ENCODE results near the gene CAMK2B.

CAMK2B gene

GRCh38 chr7:44293561-44294324, 31.7 kb downstream of the CAMK2B start:
- Mint-ChIP-seq H3K4me1 (peaks cover 29% of the 10 kb centered on the region), H3K27ac (no peak overlapping the region), H3K9me3 (no peaks in the 10 kb centered on the region), H3K36me3 (ENCODE audit: low read depth) (no peaks in the 10 kb centered on the region), H3K27me3 (ENCODE audit: low read depth, poor library complexity) (peaks cover 35% of the 10 kb centered on the region), H3K4me3 (no peak overlapping the region)
- TF ChIP-seq, protein P1, sequence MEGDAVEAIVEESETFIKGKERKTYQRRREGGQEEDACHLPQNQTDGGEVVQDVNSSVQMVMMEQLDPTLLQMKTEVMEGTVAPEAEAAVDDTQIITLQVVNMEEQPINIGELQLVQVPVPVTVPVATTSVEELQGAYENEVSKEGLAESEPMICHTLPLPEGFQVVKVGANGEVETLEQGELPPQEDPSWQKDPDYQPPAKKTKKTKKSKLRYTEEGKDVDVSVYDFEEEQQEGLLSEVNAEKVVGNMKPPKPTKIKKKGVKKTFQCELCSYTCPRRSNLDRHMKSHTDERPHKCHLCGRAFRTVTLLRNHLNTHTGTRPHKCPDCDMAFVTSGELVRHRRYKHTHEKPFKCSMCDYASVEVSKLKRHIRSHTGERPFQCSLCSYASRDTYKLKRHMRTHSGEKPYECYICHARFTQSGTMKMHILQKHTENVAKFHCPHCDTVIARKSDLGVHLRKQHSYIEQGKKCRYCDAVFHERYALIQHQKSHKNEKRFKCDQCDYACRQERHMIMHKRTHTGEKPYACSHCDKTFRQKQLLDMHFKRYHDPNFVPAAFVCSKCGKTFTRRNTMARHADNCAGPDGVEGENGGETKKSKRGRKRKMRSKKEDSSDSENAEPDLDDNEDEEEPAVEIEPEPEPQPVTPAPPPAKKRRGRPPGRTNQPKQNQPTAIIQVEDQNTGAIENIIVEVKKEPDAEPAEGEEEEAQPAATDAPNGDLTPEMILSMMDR (IDR thresholded peaks at IDR 0.05), result no peak
- DNase-seq, result peak; percentile 36

GRCh38 chr7:44292876-44293560, 32.4 kb downstream of the CAMK2B start:
- TF ChIP-seq, protein P1 (IDR thresholded peaks at IDR 0.05), result no peak
- Mint-ChIP-seq H3K4me3 (no peak overlapping the region), H3K4me1 (peaks cover 33% of the 10 kb centered on the region), H3K9me3 (no peaks in the 10 kb centered on the region), H3K27me3 (ENCODE audit: low read depth, poor library complexity) (peaks cover 29% of the 10 kb centered on the region), H3K36me3 (ENCODE audit: low read depth) (no peaks in the 10 kb centered on the region), H3K27ac (no peak overlapping the region)
- DNase-seq, result peak; percentile 1

DNA sequence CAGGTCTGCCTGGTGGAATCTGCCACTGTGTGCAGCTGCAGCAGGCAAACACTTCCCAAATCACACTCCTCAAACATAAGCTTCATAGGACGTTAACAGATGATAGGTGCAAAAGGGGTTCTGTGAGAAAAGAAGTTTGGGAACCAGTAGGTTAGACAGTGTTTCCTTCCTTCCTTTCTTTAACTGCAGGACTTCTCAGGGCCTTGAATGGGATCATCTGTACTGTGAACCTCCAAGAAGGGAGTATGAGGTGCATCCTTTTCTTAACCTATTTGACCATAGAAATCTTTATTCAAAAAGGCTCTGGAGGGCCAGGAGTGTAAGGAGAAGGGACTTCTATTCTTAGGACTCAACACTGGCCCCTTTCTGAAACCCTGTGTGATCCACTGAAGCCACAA, 33.0 kb downstream of the CAMK2B start:
- DNase-seq, result no peak

DNA sequence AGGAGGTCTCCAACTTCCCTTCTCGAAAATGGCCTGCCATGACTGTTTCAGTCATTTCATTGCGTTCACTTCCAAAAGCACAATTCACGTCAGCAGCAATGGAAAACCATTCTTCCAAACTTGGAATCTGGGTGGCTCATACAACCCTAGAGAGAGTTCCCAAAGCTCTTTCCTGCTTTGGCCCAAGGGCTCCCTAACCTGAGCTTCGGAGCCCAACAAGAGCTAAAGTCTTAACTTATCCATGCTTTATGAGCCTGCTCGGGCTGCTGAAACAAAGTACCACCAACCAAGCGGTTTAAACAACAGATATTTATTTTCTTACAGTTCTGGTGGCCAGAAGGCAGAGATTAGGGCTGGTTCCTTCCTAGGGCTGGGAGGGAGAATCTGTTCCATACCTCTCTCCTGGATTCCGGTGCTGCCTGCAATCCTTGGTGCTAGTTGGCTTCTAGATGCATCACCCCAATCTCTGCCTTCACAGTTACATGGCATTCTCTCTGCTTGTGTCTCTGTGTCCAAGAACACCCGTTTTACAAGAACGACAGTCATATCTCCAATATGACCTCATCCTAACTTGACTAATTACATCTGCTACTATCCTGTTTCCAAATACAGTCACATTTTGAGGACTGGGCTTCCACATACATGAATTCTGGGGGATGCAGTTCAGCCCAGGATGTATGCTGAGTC, 33.5 kb downstream of the CAMK2B start:
- TF ChIP-seq, protein P1 (IDR thresholded peaks at IDR 0.05), result no peak
- Mint-ChIP-seq H3K27me3 (ENCODE audit: low read depth, poor library complexity) (peaks cover 19% of the 10 kb centered on the region), H3K9me3 (no peaks in the 10 kb centered on the region), H3K36me3 (ENCODE audit: low read depth) (no peaks in the 10 kb centered on the region), H3K4me3 (no peak overlapping the region), H3K4me1 (peaks cover 41% of the 10 kb centered on the region), H3K27ac (peak overlapping the region; percentile 92)
- DNase-seq, result no peak

More for the DNA sequence above, 33.0 kb downstream of the CAMK2B start:
- Mint-ChIP-seq H3K36me3 (ENCODE audit: low read depth) (no peaks in the 10 kb centered on the region), H3K9me3 (no peaks in the 10 kb centered on the region), H3K27me3 (ENCODE audit: low read depth, poor library complexity) (peaks cover 24% of the 10 kb centered on the region), H3K27ac (no peak overlapping the region), H3K4me1 (peaks cover 39% of the 10 kb centered on the region), H3K4me3 (no peak overlapping the region)
- TF ChIP-seq, protein P1 (IDR thresholded peaks at IDR 0.05), result no peak

DNA sequence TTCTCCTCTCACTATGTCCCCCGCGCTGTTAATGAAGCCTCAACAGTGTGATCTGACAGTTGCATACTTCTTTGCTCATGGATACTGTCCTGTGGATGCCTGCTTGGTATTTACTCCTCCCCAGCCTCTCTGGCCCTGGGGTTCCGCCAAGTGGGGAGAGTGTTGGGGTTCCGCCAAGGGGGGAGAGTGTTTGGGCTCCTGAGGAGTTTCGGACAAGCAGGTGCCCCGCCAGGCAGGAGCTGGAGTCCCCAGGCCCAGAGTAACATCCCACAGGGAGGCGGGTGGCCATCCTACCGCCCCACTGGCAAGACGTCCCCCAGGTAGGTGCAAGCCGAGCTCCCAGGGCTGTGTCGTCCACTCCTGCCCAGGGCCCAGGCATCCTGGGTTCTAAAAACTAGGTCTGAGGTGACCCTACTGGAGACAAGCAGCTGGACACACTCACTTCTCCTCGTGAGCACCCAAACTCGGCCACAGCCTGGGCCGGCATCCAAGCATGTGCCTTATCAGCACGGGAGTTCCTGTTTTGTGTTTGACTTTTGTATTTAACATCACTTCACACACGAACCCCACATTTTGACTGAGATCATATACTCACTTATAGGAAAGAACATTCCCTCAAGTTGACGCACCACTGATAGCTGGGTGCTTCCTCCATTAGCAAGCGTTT, 34.2 kb downstream of the CAMK2B start:
- Mint-ChIP-seq H3K9me3 (no peaks in the 10 kb centered on the region), H3K27me3 (ENCODE audit: low read depth, poor library complexity) (peaks cover 19% of the 10 kb centered on the region)
- peak; percentile 1 for DNase-seq

More for the DNA sequence above, 34.2 kb downstream of the CAMK2B start:
- Mint-ChIP-seq H3K27ac (peak overlapping the region; percentile 92), H3K36me3 (ENCODE audit: low read depth) (no peaks in the 10 kb centered on the region), H3K4me3 (no peak overlapping the region), H3K4me1 (peaks cover 41% of the 10 kb centered on the region)
- TF ChIP-seq, protein P1 (IDR thresholded peaks at IDR 0.05), result no peak
